ENCODE results near the gene CCNL2.

GRCh38 chr1:1343811-1344421 is 55.2 kb downstream of the CCNL2 start:
- TF ChIP-seq CTCF (IDR thresholded peaks at IDR 0.05), result no peak
- no peak for TF ChIP-seq POLR2A (IDR thresholded peaks at IDR 0.05)

Data from right lobe of liver (tissue), 4 donors.